Lower leg skin (tissue), 4 donors: ENCODE results near the gene SPESP1. TPM values are rescaled to one million over a fixed set of nuclear protein-coding genes. Genes with fewer than 3 reads are reported as not detected.

ENCODE experiments used
- DNase-seq, 2 donors: peaks; one replicate each; pipeline ENCODE4 v3.0.0-alpha.2; 2019; ENCODE audit warnings: low spot score in 2 of 2
- H3K4me3 ChIP-seq: fragments of 200-600 bp; sonication (generic); 2 replicates; pipeline ENCODE4 v1.5.1; 2017; ENCODE audit warnings: mild to moderate bottlenecking, low read depth; ENCODE audit not compliant: poor library complexity, severe bottlenecking
- CTCF ChIP-seq, 3 donors: fragments of 450-650 bp; IDR thresholded peaks; one replicate each; pipeline ENCODE4 v1.5.1; 2016; ENCODE audit warnings: antibody characterized with exemption in 3 of 3, mild to moderate bottlenecking in 3 of 3, moderate library complexity in 2 of 3
- POLR2A ChIP-seq, 2 donors: fragments of 450-650 bp; IDR thresholded peaks; one replicate each; pipeline ENCODE4 v1.6.1; 2016 to 2017; ENCODE audit warnings: antibody characterized with exemption in 2 of 2, mild to moderate bottlenecking in 1 of 2, moderate library complexity in 1 of 2
- WGBS, 2 donors: methylation state at CpG; one replicate each; pipeline ENCODE4 v1.1.5; 2018; 5-methylcytosine and 5-hydroxymethylcytosine counted together
- intact Hi-C: fragments of 100-400 bp; cut with DNase I; formaldehyde crosslinking; loops from one replicate; pipeline ENCODE4 v1.15.0; 2023; ENCODE audit warnings: low total_unique reads
- total RNA-seq, 4 donors: library from RNA; depleted of rRNA; stranded (reverse); fragments of >200 nt; gene quantifications; one replicate each; pipeline ENCODE4 v1.1.0, GENCODE V29; 2016

Gene SPESP1
- total RNA-seq, 4 donors from 2014 or later = 1.3 to 15.5 (median 2.5) TPM

DNA sequence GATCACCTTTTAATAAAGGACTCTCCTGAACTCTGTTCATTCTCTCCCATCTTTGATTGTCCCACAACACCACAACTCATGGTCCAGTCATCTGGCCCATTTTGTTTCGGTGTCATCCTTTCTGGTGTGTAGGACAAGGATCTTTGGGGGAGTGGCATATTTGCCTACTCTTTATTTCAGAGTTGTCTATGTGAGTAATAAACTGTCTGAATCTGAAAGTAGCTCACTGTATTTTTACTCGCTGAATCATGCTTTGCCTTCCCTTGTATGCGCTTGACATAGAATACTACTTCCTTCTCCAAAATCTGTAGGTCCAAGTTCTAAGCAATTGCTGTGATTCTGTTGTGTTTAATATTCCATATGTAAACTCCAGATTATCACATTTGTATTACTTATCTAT lies 54.3 kb downstream of the SPESP1 start:
- no peak for DNase-seq
- intact Hi-C loops = no loop called here
- WGBS, 2 donors = 94 to 96% methylated on average over 3 of the region's 3 CpGs
- no peak overlapping the region for H3K4me3 ChIP-seq
- TF ChIP-seq CTCF (IDR thresholded peaks at IDR 0.05) (no peak), POLR2A (IDR thresholded peaks at IDR 0.05) (no peak)

DNA sequence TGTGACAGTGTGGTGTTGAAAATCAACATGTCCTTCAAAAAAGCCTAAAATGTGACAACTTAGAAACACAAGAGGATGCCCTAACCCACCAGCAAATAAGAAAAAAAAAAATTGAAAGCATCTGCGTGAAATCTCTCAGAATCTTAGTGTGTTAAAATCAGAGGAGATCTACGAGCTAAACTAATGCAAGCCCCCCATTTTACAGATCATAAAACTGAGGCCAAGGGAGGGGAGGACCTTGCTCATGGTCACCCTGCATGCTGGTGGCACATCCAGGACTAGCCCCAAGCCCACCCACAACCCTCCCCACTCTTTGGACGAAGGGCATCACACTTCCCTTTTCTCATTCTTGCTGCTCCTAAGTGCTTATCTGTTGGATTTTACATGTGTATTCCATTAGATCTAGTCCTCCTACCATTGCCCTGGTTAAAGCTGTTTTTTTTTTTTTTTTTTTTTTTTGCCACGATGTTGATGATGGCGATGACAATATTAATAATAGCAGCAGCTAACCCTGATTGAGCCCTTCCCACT lies 55.1 kb downstream of the SPESP1 start:
- TF ChIP-seq CTCF (IDR thresholded peaks at IDR 0.05) (no peak), POLR2A (IDR thresholded peaks at IDR 0.05) (no peak)
- intact Hi-C loops = no loop called here
- no peak overlapping the region for H3K4me3 ChIP-seq
- DNase-seq = no peak
- WGBS, 2 donors = 81 to 87% methylated on average over 5 of the region's 5 CpGs

DNA sequence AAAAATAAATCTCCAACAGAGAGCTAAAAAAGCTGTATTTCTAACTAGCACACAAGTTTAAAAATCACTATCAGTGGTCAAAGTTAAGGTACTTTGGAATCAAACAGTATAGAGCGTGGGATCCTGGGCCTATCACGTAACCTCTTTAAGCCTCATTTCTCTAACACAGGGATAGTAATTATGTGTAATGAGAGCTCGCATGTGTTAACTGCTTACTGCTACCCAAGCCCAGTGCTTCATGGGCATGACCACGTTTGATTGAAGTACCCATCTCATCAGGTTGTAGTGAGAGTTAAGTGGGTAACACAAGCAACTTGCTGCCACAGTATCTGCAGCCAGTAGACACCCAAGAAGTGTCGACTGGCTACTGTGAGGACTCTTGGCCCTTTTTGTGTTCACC lies 56.0 kb downstream of the SPESP1 start:
- TF ChIP-seq CTCF (IDR thresholded peaks at IDR 0.05) = no peak
- intact Hi-C loops = no loop called here
- 86 to 90% methylated on average over 5 of the region's 5 CpGs for WGBS, 2 donors
- H3K4me3 ChIP-seq = no peak overlapping the region
- no peak for DNase-seq

DNA sequence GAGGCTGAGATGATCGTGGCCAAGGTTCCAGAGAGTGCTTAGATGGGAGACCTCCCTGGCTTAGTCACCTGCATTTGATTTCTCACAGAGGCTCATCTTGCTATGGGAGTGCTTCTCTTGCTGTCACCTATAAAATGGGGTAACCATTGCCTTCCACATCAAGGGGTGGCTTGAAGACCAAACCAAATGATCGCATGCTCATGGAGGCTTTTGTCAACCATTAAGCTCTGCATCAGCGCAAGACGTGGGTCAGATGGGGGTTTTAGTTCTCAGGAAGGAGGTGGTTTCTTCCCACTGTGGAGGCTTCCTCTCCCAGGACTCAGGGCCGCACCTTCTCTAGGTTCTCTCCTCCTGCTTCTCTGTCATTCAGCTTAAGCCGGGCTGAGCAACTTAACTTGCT lies 56.8 kb downstream of the SPESP1 start:
- no peak overlapping the region for H3K4me3 ChIP-seq
- TF ChIP-seq POLR2A (IDR thresholded peaks at IDR 0.05) = no peak
- TF ChIP-seq CTCF (IDR thresholded peaks at IDR 0.05) = no peak
- intact Hi-C loops = no loop called here
- no peak for DNase-seq
- 93 to 96% methylated on average over 6 of the region's 6 CpGs for WGBS, 2 donors

GRCh38 chr15:68987676-68988075 lies 57.4 kb downstream of the SPESP1 start:
- 0 to 32% methylated on average over 1 of the region's 1 CpG for WGBS, 2 donors
- no peak overlapping the region for H3K4me3 ChIP-seq
- no peak for TF ChIP-seq CTCF (IDR thresholded peaks at IDR 0.05)
- TF ChIP-seq POLR2A (IDR thresholded peaks at IDR 0.05) = no peak
- intact Hi-C loops = no loop called here
- no peak for DNase-seq

- WGBS, 2 donors = 89% methylated on average over 2 of the region's 2 CpGs
- no peak overlapping the region for H3K4me3 ChIP-seq
- TF ChIP-seq CTCF (IDR thresholded peaks at IDR 0.05) (no peak), POLR2A (IDR thresholded peaks at IDR 0.05) (no peak)
- intact Hi-C loops = no loop called here
- peak in 1 of 2 donors; percentile 52 for DNase-seq
Observed at GRCh38 chr15:68989541-68990230, 59.4 kb downstream of the SPESP1 start.
